Measurements from ENCODE around the gene CD300A.

CD300A gene

DNA sequence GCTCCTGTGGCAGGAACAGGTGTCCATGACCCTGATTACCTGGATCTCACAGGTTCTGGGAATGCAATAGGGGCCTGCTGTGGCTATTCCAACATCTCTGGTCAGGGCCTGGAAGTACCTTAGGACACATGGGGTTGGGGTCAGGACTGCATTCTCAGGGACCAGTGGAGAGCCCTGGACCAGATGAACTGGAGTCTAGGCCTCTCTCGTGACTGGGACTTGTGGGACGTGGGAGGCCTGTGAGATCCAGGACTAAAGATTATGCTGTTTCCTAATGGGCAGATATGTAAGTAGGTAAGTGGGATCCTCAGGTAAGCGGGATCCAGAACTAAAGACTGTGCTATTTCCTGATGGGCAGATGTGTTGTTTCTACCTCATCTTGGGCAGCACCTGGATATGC lies 16.2 kb upstream of the CD300A start:
- peaks cover 8% of the 10 kb centered on the region; the same call in 1 of the 2 replicates for H3K36me3 ChIP-seq (ENCODE audit: insufficient read depth, low read length)
- H3K9ac ChIP-seq (ENCODE audit: low read depth, low read length): no peak overlapping the region
- H3K27ac ChIP-seq (ENCODE audit: low read depth, low read length): no peak overlapping the region
- no peak overlapping the region for H3K4me3 ChIP-seq (ENCODE audit: low read length)
- no peaks in the 10 kb centered on the region for H3K9me3 ChIP-seq (ENCODE audit: insufficient read depth, low read depth, low read length)
- peaks cover 16% of the 10 kb centered on the region; the same call in 1 of the 2 replicates for H3K4me1 ChIP-seq (ENCODE audit: insufficient read depth, low read length)
- H3K27me3 ChIP-seq (ENCODE audit: insufficient read depth, low read length): peaks cover 38% of the 10 kb centered on the region
- 94% methylated on average over 3 of the region's 3 CpGs for WGBS

DNA sequence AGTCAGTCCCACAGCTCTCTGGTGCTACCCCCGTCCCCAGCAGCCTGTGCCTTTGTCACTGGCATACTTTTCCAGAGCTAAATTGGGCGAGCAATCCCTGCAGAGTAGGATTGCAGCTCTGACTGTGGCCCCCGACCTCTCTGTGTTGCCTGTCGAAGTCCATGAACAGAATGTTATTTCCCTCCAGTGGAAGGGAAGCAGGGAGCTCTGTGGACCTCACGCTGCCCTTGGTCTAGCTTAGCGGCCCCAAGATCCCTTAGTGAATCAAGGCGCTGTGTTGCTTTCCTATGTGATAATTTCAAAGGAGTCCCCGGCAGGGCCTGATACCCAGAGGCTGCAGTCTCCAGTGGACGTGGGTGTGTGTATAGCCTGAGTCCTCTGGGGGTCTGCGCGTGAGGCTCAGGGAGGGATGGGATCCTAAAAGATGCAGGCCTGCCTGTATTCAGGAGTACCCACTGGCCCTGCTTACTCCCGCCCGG lies 15.5 kb upstream of the CD300A start:
- Histone ChIP-seq H3K4me1 (ENCODE audit: insufficient read depth, low read length) (peaks cover 18% of the 10 kb centered on the region; the same call in 1 of the 2 replicates), H3K9ac (ENCODE audit: low read depth, low read length) (no peak overlapping the region), H3K27ac (ENCODE audit: low read depth, low read length) (no peak overlapping the region), H3K4me3 (ENCODE audit: low read length) (no peak overlapping the region), H3K27me3 (ENCODE audit: insufficient read depth, low read length) (peaks cover 38% of the 10 kb centered on the region), H3K9me3 (ENCODE audit: insufficient read depth, low read depth, low read length) (no peaks in the 10 kb centered on the region), H3K36me3 (ENCODE audit: insufficient read depth, low read length) (peaks cover 8% of the 10 kb centered on the region; the same call in 1 of the 2 replicates)
- WGBS: 94% methylated on average over 13 of the region's 13 CpGs

GRCh38 chr17:74451557-74451956 lies 14.9 kb upstream of the CD300A start:
- WGBS: 98% methylated on average over 5 of the region's 6 CpGs
- Histone ChIP-seq H3K4me1 (ENCODE audit: insufficient read depth, low read length) (peaks cover 18% of the 10 kb centered on the region; the same call in 1 of the 2 replicates), H3K27me3 (ENCODE audit: insufficient read depth, low read length) (peaks cover 38% of the 10 kb centered on the region), H3K36me3 (ENCODE audit: insufficient read depth, low read length) (peaks cover 8% of the 10 kb centered on the region; the same call in 1 of the 2 replicates), H3K4me3 (ENCODE audit: low read length) (no peak overlapping the region), H3K9me3 (ENCODE audit: insufficient read depth, low read depth, low read length) (no peaks in the 10 kb centered on the region), H3K27ac (ENCODE audit: low read depth, low read length) (no peak overlapping the region), H3K9ac (ENCODE audit: low read depth, low read length) (no peak overlapping the region)

DNA sequence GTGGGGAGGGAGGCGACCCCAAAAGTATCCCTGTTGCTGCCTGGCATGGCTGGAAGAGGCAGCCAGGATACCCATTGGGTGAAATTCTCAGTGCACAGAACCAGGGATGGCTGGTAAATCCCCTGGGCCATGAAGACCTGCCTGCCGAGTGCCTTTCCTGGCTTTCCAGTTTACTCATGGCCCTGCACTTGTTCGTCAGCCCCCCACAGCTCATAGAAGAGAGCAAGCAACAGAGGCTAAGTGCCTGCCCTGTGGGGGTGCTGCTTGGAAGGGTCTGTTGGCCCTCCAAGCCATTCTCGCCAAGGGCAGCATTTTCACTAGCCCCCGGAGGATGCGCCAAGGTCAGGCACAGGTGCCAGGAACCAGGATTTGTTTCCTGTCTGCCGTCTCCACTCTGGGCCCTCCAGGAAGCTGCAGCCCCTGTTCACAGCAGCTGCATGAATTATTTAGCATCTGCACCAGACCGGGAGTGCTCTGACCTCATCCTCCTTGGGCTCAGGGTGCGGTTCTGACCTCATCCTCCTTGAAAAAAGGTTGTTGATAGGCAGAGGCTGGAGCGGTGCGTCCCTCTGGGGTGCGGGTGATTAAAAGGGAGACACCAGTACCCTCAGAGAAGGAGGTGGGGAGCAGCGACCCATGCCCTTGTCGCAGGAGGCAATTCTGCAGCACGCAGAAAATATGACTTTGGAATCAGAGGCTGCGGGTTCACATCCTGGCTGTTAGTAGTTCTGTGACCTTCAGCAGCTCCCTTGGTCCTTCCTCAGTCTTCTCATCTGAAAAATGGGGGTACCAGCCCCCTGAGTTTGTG lies 14.2 kb upstream of the CD300A start:
- WGBS: 35% methylated on average over 16 of the region's 16 CpGs
- Histone ChIP-seq H3K36me3 (ENCODE audit: insufficient read depth, low read length) (0 out of 2 replicates have a peak, but pooled peaks cover 2% of the 10 kb centered on the region), H3K4me1 (ENCODE audit: insufficient read depth, low read length) (peaks cover 18% of the 10 kb centered on the region; the same call in 1 of the 2 replicates), H3K9me3 (ENCODE audit: insufficient read depth, low read depth, low read length) (no peaks in the 10 kb centered on the region), H3K27me3 (ENCODE audit: insufficient read depth, low read length) (peaks cover 38% of the 10 kb centered on the region), H3K9ac (ENCODE audit: low read depth, low read length) (no peak overlapping the region), H3K4me3 (ENCODE audit: low read length) (no peak overlapping the region), H3K27ac (ENCODE audit: low read depth, low read length) (no peak overlapping the region)

GRCh38 chr17:74452841-74453661 lies 13.4 kb upstream of the CD300A start:
- no peaks in the 10 kb centered on the region for H3K36me3 ChIP-seq (ENCODE audit: insufficient read depth, low read length)
- peak overlapping the region; percentile 53 for H3K4me3 ChIP-seq (ENCODE audit: low read length)
- peaks cover 18% of the 10 kb centered on the region; the same call in 1 of the 2 replicates for H3K4me1 ChIP-seq (ENCODE audit: insufficient read depth, low read length)
- H3K9ac ChIP-seq (ENCODE audit: low read depth, low read length): no peak overlapping the region
- peaks cover 41% of the 10 kb centered on the region for H3K27me3 ChIP-seq (ENCODE audit: insufficient read depth, low read length)
- WGBS: 26% methylated on average over 22 of the region's 22 CpGs
- no peak overlapping the region for H3K27ac ChIP-seq (ENCODE audit: low read depth, low read length)
- no peaks in the 10 kb centered on the region for H3K9me3 ChIP-seq (ENCODE audit: insufficient read depth, low read depth, low read length)

- peaks cover 18% of the 10 kb centered on the region; the same call in 1 of the 2 replicates for H3K4me1 ChIP-seq (ENCODE audit: insufficient read depth, low read length)
- H3K36me3 ChIP-seq (ENCODE audit: insufficient read depth, low read length): no peaks in the 10 kb centered on the region
- H3K9ac ChIP-seq (ENCODE audit: low read depth, low read length): no peak overlapping the region; the same call in 1 of the 2 replicates
- under 1% methylated on average over 35 of the region's 43 CpGs for WGBS
- H3K27ac ChIP-seq (ENCODE audit: low read depth, low read length): no peak overlapping the region
- H3K4me3 ChIP-seq (ENCODE audit: low read length): peak overlapping the region; percentile 61
- H3K9me3 ChIP-seq (ENCODE audit: insufficient read depth, low read depth, low read length): no peaks in the 10 kb centered on the region
- H3K27me3 ChIP-seq (ENCODE audit: insufficient read depth, low read length): peaks cover 45% of the 10 kb centered on the region
Observed at GRCh38 chr17:74453665-74454196, 12.7 kb upstream of the CD300A start.

GRCh38 chr17:74454197-74455024 lies 12.0 kb upstream of the CD300A start:
- peak overlapping the region; percentile 58; the same call in 1 of the 2 replicates for H3K27ac ChIP-seq (ENCODE audit: low read depth, low read length)

GRCh38 chr17:74455025-74455545 lies 11.3 kb upstream of the CD300A start:
- Histone ChIP-seq H3K9me3 (ENCODE audit: insufficient read depth, low read depth, low read length) (no peaks in the 10 kb centered on the region), H3K4me3 (ENCODE audit: low read length) (no peak overlapping the region), H3K27ac (ENCODE audit: low read depth, low read length) (no peak overlapping the region), H3K27me3 (ENCODE audit: insufficient read depth, low read length) (peaks cover 45% of the 10 kb centered on the region), H3K36me3 (ENCODE audit: insufficient read depth, low read length) (no peaks in the 10 kb centered on the region), H3K9ac (ENCODE audit: low read depth, low read length) (no peak overlapping the region), H3K4me1 (ENCODE audit: insufficient read depth, low read length) (peaks cover 18% of the 10 kb centered on the region; the same call in 1 of the 2 replicates)
- 18% methylated on average over 10 of the region's 15 CpGs for WGBS

More at GRCh38 chr17:74454197-74455024, 12.0 kb upstream of the CD300A start:
- Histone ChIP-seq H3K4me3 (ENCODE audit: low read length) (peak overlapping the region; percentile 61), H3K4me1 (ENCODE audit: insufficient read depth, low read length) (peaks cover 18% of the 10 kb centered on the region; the same call in 1 of the 2 replicates), H3K9ac (ENCODE audit: low read depth, low read length) (peak overlapping the region; percentile 56), H3K36me3 (ENCODE audit: insufficient read depth, low read length) (no peaks in the 10 kb centered on the region), H3K27me3 (ENCODE audit: insufficient read depth, low read length) (peaks cover 45% of the 10 kb centered on the region), H3K9me3 (ENCODE audit: insufficient read depth, low read depth, low read length) (no peaks in the 10 kb centered on the region)
- 7% methylated on average over 40 of the region's 40 CpGs for WGBS

- peaks cover 18% of the 10 kb centered on the region; the same call in 1 of the 2 replicates for H3K4me1 ChIP-seq (ENCODE audit: insufficient read depth, low read length)
- no peak overlapping the region for H3K4me3 ChIP-seq (ENCODE audit: low read length)
- WGBS: 79% methylated on average over 5 of the region's 5 CpGs
- no peak overlapping the region for H3K9ac ChIP-seq (ENCODE audit: low read depth, low read length)
- no peak overlapping the region for H3K27ac ChIP-seq (ENCODE audit: low read depth, low read length)
- peaks cover 45% of the 10 kb centered on the region for H3K27me3 ChIP-seq (ENCODE audit: insufficient read depth, low read length)
- H3K36me3 ChIP-seq (ENCODE audit: insufficient read depth, low read length): no peaks in the 10 kb centered on the region
- no peaks in the 10 kb centered on the region for H3K9me3 ChIP-seq (ENCODE audit: insufficient read depth, low read depth, low read length)
Observed at GRCh38 chr17:74455821-74456220, 10.6 kb upstream of the CD300A start.
